Activated CD8-positive, alpha-beta memory T cell treated with anti-CD3 and anti-CD28 coated beads for 1 hour (primary cell): Measurements from ENCODE around the gene POM121.
"Not testable (repeated sequence)": the region's sequence is repeated elsewhere in the genome, so short reads cannot be mapped to it uniquely, and the experiment has no call there.

Experiments used
- DNase-seq, 2 donors: peaks; one replicate each; pipeline ENCODE4 v3.0.0-alpha.2; 2020; ENCODE audit warnings: low read depth in 1 of 2; ENCODE audit errors: extremely low read depth in 1 of 2

POM121 gene

GRCh38 chr7:72949276-72949675 lies 24.4 kb downstream of the POM121 start:
- DNase-seq = not testable (repeated sequence)

DNA sequence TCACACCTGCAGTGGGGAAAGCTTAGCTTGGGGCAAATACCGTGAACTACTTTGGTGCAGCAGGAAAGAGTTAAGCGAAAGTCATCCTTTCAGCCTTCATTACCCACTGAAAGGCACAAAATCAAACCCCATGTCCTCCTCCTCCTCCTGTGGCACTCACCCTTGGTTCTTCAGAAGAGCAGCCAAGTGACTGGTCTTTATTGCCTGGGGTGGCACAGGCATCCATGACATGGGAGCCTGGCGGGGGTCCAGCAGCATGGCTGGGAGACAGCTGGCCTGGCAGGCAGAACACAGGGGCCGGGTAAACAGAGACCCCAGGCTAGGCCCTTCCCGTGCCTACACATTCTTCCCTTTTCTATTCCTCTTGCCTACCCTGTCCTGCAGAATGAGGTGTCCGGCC lies 24.8 kb downstream of the POM121 start:
- DNase-seq = not testable (repeated sequence)

GRCh38 chr7:72950432-72950831 lies 25.5 kb downstream of the POM121 start:
- DNase-seq = not testable (repeated sequence)

DNA sequence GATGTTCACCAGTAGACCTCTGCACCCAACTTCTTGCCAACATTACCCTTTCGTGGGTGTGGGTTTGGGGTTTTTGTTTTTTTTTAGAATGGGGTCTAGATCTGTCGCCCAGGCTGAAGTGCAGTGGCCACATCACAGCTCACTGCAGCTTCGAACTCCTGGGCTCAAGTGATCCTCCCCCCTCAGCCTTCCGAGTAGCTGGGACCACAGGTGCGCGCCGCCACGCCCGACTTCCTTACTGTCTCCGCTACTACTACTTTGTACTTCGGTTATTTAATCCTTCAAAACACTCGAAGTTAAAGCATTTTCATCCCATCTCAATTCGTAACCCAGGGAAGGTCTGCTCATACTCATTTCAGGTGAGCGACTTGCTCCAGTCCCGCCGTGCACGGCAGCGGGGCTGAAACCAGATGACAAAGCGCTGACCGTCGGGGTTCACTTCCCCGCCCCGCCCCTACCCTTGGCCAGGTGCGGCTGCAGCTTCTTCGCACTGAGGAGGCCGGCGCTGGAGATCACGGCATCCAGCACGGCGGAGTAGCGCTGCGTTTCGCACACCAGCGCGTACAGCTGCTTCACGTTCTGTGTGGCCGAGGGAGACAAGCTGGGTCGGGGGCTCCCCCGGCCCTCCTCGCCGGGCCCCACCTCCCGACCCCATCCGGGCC lies 29.1 kb downstream of the POM121 start:
- DNase-seq = not testable (repeated sequence)

GRCh38 chr7:72954563-72955198 lies 29.8 kb downstream of the POM121 start:
- not testable (repeated sequence) for DNase-seq

- DNase-seq = not testable (repeated sequence)
Measured at GRCh38 chr7:72960029-72960428, 35.1 kb downstream of the POM121 start.

- DNase-seq = not testable (repeated sequence)
Measured at GRCh38 chr7:72960626-72961345, 35.9 kb downstream of the POM121 start.

GRCh38 chr7:72961346-72961650 lies 36.4 kb downstream of the POM121 start:
- not testable (repeated sequence) for DNase-seq

DNA sequence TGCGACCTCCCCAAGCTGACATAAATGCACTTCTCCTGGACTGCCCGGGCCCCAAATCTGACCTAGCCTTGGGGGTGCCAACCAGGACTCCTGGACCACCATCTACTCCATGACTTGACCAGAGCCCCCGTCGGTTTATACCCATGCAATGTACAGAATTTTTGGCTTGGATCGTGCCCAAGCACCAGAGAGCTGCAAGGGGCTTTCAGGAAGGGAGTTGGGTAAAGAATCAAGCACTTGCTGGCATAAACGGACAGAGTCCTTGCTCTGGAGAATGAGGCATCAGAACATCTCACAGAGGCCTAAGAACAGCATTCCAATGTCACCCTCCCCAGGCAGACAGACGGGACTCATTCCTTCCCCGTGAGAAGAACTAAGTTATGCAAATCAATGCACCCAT lies 38.2 kb downstream of the POM121 start:
- not testable (repeated sequence) for DNase-seq

DNA sequence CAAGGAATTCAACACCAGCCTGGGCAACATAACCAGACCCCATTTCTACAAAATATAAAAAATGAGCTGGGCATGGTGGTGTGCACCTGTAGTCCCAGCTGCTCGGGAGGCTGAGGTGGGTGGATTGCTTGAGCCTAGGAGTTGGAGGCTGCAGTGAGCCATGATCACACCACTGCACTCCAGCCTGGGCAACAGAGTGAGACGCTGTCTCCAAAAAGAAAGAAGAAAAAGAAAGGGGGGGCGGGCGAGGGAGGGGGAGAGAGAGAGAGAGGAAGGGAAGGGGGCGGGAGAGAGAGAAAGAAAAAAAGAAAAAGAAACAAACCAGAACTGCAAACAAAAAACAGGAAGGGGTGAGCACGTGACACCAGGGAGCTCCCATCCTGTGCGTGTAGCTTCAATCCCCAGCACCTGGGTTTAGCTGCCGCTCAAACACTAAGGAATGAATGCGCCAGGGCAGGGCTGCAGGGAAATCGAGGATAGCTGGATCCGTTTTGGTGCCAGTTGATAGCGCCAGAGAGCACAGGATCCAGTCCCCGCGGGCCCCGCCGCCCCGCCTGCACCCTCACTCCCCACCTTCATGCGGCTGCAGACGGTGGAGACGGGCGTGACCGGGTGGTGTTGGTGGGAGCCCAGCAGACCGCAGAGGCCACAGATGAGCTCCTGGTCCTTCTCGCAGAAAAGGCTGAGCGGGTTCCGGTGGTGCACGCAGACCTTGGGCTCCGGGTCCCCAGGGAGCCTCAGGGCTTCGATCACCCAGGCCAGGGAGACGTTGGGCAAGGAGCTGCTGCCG lies 40.5 kb downstream of the POM121 start:
- DNase-seq = not testable (repeated sequence)

DNA sequence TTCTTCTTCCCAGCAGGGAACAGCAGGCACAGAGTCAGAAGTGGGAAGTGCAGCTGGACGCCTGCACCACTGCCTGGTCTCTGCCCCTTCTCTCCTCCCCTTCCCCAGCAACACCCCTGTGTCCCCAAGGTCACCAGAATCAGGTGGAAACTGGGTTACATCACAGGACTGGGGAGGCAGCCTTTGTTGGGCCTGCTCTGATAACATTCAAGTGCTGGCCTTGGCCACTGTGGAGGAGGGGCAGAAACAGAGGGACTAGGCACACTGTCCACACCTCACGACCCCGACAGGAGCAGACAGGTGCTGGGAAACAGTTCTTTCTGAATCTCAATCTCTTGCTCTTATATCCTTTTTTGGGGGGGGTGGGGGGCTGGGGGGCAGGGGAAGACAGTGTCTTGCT lies 42.0 kb downstream of the POM121 start:
- DNase-seq = not testable (repeated sequence)

DNA sequence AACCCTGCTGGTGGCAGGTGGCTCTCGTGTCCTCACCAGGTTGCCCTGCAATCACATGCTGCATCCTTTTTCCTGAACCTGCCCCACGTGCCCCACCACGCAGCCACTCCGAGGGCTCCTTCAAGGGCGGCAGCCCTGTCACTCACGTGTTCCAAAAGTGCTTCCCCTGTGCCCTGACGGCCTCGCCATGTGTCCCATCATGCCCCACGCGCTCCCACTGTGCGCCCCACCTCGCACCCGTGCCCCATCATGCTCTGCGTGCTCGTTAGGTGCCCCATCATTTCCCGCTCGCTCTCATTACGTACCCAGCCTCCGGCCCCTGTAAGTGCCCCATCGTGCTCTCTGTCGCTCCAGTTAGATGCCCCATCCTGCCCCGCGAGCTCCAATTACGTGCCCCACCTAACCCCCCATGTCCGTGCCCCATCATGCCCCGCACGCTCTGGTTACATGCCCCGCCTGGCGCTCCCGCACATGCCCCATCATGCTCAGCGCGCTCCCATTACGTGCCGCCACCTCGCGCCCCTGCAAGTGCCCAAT lies 44.2 kb downstream of the POM121 start, which contains the start of gene TRIM74:
Gene TRIM74, minus strand, starts transcription at position 487 of the 537 bp plus-strand sequence. CDS start 3,309 bp downstream, outside the sequence.
- DNase-seq = not testable (repeated sequence)

GRCh38 chr7:72969688-72970087 lies 44.8 kb downstream of the POM121 start:
- DNase-seq = not testable (repeated sequence)

GRCh38 chr7:72971505-72971904 lies 46.6 kb downstream of the POM121 start:
- DNase-seq = not testable (repeated sequence)

- DNase-seq = not testable (repeated sequence)
Measured at GRCh38 chr7:72974781-72975180, 49.9 kb downstream of the POM121 start.

DNA sequence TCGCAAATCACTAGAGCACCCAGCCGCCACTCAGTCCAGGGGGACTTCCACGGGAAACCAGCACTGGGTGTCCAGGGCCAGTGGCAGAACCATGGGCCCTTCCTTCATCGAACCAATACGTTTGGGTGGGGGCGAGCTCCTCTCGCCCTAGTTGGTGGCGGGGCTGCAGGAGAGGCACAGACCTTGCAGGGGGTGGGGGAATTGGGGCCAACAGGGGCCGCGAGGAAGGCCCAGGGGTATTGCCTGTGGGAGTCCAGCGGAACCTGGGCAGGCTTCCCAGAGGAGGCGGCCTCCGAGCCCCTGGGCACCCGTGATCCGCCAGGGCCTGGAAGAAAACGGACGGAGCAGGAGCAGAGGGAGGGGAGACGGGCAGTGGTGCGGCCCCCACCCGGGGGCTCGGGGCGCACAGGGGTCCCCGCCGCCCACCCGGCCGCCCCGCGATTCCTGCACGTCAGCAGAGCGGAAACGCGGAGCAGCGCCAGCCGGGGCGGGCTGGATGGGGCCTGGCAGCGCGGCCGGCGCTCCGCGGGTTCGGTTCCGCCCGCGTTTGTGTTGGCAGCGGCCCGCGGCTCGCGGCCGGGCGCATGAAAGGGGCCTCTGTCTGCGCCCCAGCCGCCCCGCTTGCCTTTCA lies 50.9 kb downstream of the POM121 start:
- not testable (repeated sequence) for DNase-seq

DNA sequence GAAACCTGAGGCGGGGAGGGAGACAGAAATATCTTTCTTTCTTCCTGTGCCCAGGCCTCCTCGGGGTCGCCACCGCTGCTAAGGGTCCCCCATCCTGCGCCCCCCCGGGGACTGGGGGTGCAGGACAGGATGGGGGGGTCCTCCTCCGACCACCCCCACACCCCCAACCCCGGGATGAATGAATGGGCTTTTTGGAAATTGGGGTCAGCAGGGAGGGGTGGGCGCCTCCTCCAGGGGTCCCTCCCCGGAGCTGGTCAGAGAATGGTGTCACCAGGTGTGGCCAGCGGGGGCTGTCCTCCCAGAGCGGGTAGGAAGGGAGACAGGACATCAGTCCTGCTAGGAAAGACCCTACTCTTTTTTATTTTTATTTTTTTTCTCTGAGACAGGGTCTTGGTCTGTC lies 51.5 kb downstream of the POM121 start:
- DNase-seq = not testable (repeated sequence)

DNA sequence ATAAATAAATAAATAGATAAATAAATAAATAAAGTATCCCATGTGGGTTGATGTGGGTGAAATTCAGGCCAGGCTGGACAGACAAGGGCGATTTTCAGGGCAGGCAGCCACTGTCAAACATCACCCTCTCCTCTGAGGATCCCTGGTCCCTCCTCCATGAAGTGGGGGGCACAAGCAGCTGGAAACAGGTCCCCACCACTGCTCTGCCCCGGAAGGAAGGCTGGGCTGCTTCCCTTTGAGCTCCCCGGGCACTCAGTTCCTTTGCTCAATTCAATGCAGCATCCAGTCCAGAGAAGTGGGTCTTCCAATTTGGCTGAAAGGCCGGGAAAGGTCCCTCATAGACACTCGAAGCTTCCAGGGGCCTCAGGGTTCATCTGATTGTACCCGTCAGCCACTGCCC lies 55.5 kb downstream of the POM121 start:
- DNase-seq = not testable (repeated sequence)

DNA sequence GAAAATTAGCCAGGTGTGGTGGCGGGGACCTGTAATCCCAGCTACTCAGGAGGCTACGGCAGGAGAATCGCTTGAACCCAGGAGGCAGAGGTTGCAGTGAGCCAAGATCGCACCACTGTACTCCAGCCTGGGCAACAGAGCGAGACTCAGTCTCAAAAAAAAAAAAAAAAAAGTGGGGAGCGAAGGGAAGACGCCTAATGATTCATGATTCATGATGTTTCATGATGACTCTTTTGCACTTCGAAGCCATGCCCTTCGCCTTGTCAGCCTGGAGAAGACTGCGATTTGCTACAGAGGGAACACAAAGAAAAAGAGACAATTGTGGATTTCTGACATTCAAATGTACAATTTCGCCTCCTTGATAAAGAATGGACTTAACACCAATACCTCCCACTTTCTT lies 57.2 kb downstream of the POM121 start:
- DNase-seq = not testable (repeated sequence)
